ENCODE data around the gene LBHD1.

The LBHD1 gene

DNA sequence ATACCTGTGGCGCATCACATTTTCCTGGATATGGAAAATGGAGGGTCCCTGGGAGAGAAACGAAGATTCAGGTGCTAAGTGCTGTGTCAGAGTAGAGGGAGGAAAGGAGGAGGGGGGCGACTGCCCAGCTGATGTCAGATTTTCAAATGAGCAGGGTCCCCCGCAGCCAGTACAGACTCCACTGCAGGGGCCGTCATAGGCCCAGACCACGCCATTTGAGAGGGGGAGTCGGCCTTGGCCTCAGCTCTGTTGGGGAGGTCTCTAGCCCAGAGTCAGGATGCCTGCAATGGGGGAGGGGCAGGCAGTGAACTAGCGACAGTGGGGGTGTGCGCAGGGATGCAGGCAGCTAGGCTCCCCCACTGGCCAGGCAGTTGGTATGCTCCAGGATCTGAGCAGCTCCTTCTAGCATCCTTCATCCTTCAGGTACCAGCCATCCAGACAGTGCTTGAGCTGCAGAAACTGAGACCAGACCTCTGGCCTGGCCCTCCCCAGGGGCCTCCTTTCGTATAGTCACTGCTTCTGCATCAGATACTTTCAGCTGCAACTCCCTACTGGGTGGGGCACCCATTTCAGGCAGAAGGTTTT lies 35.3 kb upstream of the LBHD1 start, which contains the start of the genes BSCL2 and GNG3:
Gene BSCL2 (minus strand): TSS at position 148 of the 585 bp plus-strand sequence. CDS start 229 bp downstream, outside the sequence.
Gene GNG3 (plus strand): TSS at position 400 of the 585 bp plus-strand sequence. CDS start 620 bp downstream, outside the sequence.
- Histone ChIP-seq H3K27ac (ENCODE audit: low read depth, low read length, poor library complexity, severe bottlenecking) (peak within 1 kb of the TSS; percentile 92), H3K27me3 (ENCODE audit: insufficient read depth, low read length) (no peaks in the 10 kb centered on the region), H3K4me1 (ENCODE audit: insufficient read depth, low read length, severe bottlenecking) (peaks cover 49% of the 10 kb centered on the region), H3K9me3 (ENCODE audit: low read length) (no peaks in the 10 kb centered on the region), H2AFZ (ENCODE audit: low read length) (no peak within 1 kb of the TSS), H3K36me3 (ENCODE audit: insufficient read depth, low read length) (peaks cover 43% of the 10 kb centered on the region), H3K9ac (ENCODE audit: low read length) (peak within 1 kb of the TSS; percentile 79), H3K4me3 (ENCODE audit: low read depth, low read length, poor library complexity, severe bottlenecking) (peak within 1 kb of the TSS; percentile 71), H3K79me2 (ENCODE audit: insufficient read depth, low read length) (no peaks in the 10 kb centered on the region), H3F3A (ENCODE audit: insufficient read depth, low read length) (peaks cover 7% of the 10 kb centered on the region; the same call in 1 of the 2 replicates), H3K9me2 (ENCODE audit: low read depth, low read length) (no peaks in the 10 kb centered on the region), H4K20me1 (ENCODE audit: insufficient read depth, low read length) (no peaks in the 10 kb centered on the region), H3K4me2 (ENCODE audit: low read length) (peak within 1 kb of the TSS; percentile 90)
- TF ChIP-seq, protein P1, sequence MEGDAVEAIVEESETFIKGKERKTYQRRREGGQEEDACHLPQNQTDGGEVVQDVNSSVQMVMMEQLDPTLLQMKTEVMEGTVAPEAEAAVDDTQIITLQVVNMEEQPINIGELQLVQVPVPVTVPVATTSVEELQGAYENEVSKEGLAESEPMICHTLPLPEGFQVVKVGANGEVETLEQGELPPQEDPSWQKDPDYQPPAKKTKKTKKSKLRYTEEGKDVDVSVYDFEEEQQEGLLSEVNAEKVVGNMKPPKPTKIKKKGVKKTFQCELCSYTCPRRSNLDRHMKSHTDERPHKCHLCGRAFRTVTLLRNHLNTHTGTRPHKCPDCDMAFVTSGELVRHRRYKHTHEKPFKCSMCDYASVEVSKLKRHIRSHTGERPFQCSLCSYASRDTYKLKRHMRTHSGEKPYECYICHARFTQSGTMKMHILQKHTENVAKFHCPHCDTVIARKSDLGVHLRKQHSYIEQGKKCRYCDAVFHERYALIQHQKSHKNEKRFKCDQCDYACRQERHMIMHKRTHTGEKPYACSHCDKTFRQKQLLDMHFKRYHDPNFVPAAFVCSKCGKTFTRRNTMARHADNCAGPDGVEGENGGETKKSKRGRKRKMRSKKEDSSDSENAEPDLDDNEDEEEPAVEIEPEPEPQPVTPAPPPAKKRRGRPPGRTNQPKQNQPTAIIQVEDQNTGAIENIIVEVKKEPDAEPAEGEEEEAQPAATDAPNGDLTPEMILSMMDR (IDR thresholded peaks at IDR 0.05; ENCODE audit: low read length), result no peak
- no peak for TF ChIP-seq EZH2 (IDR thresholded peaks at IDR 0.05; ENCODE audit: borderline replicate concordance, low read length)

DNA sequence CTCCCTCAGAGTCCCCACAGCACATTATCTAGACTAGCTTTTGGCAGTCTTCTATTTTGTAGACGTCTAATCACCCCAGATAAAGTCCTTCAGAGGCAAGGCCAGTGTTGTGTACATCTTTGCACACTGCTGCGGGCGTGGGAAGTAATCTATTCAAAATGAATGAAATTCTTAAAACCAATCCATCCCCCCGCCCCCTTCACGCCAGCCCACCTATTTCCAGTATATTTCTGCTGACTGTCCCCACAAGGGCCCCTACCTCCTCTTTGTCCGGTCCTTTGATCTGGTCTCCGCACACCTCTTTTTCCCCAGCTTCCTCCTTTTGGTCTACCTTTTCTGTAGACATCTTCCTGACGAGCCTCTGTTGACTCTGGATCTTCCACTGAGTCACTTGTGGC lies 34.8 kb upstream of the LBHD1 start:
- TF ChIP-seq, protein P1 (IDR thresholded peaks at IDR 0.05; ENCODE audit: low read length), result no peak
- no peak for TF ChIP-seq EZH2 (IDR thresholded peaks at IDR 0.05; ENCODE audit: borderline replicate concordance, low read length)
- H3K9ac ChIP-seq (ENCODE audit: low read length), result peak overlapping the region; percentile 66
- H3K27ac ChIP-seq (ENCODE audit: low read depth, low read length, poor library complexity, severe bottlenecking), result peak overlapping the region; percentile 92
- no peaks in the 10 kb centered on the region for H3K27me3 ChIP-seq (ENCODE audit: insufficient read depth, low read length)
- peaks cover 7% of the 10 kb centered on the region; the same call in 1 of the 2 replicates for H3F3A ChIP-seq (ENCODE audit: insufficient read depth, low read length)
- H3K4me2 ChIP-seq (ENCODE audit: low read length), result peak overlapping the region; percentile 90
- no peaks in the 10 kb centered on the region for H3K9me2 ChIP-seq (ENCODE audit: low read depth, low read length)
- peaks cover 49% of the 10 kb centered on the region for H3K4me1 ChIP-seq (ENCODE audit: insufficient read depth, low read length, severe bottlenecking)
- peak overlapping the region; percentile 71 for H3K4me3 ChIP-seq (ENCODE audit: low read depth, low read length, poor library complexity, severe bottlenecking)
- H3K9me3 ChIP-seq (ENCODE audit: low read length), result no peaks in the 10 kb centered on the region
- no peak overlapping the region for H2AFZ ChIP-seq (ENCODE audit: low read length)
- H3K36me3 ChIP-seq (ENCODE audit: insufficient read depth, low read length), result peaks cover 44% of the 10 kb centered on the region
- no peaks in the 10 kb centered on the region for H3K79me2 ChIP-seq (ENCODE audit: insufficient read depth, low read length)
- no peaks in the 10 kb centered on the region for H4K20me1 ChIP-seq (ENCODE audit: insufficient read depth, low read length)

DNA sequence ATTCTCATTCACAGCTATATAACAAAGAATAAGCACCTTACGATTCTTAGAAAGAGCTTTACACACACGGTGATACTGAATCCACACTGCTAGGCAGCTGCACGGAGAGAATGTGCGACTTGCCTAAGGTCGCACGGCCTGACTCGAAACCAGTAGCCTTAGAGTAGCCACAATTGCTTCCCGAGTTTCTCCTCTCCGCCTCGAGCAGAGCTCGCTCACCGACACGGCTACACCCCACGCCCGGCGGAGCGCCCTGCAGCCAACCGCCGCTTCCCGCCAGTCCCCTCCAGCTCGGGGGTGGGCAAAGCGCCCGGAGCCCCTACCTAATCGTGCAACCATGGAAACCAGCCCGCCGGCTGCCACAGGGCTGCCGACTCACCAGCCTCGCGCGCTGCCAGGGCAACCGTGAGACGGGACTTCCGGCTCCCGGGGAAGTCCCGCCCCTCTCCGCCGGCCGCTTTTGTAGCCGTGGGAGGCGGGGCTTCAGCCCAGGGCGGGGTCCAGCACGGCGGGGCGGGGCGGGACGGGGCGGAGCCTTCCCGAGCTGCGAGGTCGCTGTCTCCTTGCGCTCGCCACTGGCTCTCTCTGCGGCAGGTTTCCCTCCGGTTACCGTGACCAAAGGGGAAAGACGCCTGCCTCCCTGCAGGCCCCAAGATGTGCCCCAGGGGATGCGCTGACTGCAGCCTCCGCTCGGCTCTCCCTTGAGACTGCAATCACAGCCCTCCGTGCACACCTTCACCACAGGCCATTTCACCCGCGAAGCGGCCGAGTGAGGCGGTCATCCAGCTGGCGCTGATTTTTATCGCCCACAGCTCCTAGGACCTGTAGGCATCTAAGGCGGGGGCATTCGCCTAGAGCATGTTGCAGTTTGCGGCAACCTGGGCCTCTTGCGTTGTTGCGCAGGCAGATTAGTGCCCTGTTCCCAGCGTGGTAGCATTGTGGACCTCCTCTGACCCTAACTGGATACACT lies 34.1 kb upstream of the LBHD1 start:
- Histone ChIP-seq H3K4me3 (ENCODE audit: low read depth, low read length, poor library complexity, severe bottlenecking) (peak overlapping the region; percentile 71), H2AFZ (ENCODE audit: low read length) (no peak overlapping the region), H3K9me3 (ENCODE audit: low read length) (no peaks in the 10 kb centered on the region), H3K36me3 (ENCODE audit: insufficient read depth, low read length) (peaks cover 45% of the 10 kb centered on the region), H3F3A (ENCODE audit: insufficient read depth, low read length) (peaks cover 7% of the 10 kb centered on the region; the same call in 1 of the 2 replicates), H3K9me2 (ENCODE audit: low read depth, low read length) (no peaks in the 10 kb centered on the region), H3K27me3 (ENCODE audit: insufficient read depth, low read length) (no peaks in the 10 kb centered on the region), H3K27ac (ENCODE audit: low read depth, low read length, poor library complexity, severe bottlenecking) (peak overlapping the region; percentile 92), H3K4me2 (ENCODE audit: low read length) (peak overlapping the region; percentile 90), H4K20me1 (ENCODE audit: insufficient read depth, low read length) (no peaks in the 10 kb centered on the region), H3K9ac (ENCODE audit: low read length) (peak overlapping the region; percentile 77), H3K79me2 (ENCODE audit: insufficient read depth, low read length) (no peaks in the 10 kb centered on the region), H3K4me1 (ENCODE audit: insufficient read depth, low read length, severe bottlenecking) (peaks cover 49% of the 10 kb centered on the region)
- TF ChIP-seq, protein P1 (IDR thresholded peaks at IDR 0.05; ENCODE audit: low read length), result no peak
